Measurements from ENCODE around the gene C19orf73.

The C19orf73 gene

DNA sequence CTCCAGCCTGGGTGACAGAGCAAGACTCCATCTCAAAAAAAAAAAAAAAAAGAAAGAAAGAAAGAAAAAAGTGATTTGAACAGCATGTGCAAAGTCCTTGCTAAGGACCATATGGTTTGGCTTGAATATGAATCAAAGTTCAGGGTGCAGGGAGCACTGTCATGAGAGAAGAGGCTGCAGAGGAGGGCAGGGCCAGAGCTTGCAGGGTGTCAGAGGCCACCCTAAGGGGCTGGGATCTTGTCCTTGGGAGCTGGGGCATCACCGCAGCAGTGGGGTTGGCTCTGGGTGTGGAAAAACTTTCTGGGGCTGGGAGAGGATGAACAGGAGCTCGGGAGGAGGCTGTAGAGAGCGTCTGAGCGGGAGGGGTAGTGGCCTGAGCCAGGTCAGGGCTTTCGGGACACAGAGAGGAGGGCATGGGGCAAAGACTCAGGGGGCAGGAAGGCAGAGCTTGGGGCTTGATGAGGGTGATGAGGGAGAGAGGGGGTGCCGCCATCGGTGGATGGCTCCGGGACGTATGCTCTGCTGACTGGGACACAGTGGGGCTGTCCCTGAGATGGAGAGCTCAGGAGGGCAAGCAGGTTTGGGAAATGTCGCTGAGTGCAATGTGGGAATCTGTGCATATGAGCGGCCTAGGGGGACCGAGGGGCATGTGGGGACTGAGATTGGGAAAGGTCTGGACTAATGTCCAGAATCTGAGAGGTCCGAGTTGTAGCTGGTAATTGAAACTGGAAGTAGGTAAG is 41.7 kb upstream of the C19orf73 start:
- DNase-seq (ENCODE audit: low read depth), result no peak
- TF ChIP-seq, protein P1, sequence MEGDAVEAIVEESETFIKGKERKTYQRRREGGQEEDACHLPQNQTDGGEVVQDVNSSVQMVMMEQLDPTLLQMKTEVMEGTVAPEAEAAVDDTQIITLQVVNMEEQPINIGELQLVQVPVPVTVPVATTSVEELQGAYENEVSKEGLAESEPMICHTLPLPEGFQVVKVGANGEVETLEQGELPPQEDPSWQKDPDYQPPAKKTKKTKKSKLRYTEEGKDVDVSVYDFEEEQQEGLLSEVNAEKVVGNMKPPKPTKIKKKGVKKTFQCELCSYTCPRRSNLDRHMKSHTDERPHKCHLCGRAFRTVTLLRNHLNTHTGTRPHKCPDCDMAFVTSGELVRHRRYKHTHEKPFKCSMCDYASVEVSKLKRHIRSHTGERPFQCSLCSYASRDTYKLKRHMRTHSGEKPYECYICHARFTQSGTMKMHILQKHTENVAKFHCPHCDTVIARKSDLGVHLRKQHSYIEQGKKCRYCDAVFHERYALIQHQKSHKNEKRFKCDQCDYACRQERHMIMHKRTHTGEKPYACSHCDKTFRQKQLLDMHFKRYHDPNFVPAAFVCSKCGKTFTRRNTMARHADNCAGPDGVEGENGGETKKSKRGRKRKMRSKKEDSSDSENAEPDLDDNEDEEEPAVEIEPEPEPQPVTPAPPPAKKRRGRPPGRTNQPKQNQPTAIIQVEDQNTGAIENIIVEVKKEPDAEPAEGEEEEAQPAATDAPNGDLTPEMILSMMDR (IDR thresholded peaks at IDR 0.05; ENCODE audit: low read depth, low read length, missing control alignments), result no peak
- no peak overlapping the region for H3K4me3 ChIP-seq (ENCODE audit: low read depth, low read length)

DNA sequence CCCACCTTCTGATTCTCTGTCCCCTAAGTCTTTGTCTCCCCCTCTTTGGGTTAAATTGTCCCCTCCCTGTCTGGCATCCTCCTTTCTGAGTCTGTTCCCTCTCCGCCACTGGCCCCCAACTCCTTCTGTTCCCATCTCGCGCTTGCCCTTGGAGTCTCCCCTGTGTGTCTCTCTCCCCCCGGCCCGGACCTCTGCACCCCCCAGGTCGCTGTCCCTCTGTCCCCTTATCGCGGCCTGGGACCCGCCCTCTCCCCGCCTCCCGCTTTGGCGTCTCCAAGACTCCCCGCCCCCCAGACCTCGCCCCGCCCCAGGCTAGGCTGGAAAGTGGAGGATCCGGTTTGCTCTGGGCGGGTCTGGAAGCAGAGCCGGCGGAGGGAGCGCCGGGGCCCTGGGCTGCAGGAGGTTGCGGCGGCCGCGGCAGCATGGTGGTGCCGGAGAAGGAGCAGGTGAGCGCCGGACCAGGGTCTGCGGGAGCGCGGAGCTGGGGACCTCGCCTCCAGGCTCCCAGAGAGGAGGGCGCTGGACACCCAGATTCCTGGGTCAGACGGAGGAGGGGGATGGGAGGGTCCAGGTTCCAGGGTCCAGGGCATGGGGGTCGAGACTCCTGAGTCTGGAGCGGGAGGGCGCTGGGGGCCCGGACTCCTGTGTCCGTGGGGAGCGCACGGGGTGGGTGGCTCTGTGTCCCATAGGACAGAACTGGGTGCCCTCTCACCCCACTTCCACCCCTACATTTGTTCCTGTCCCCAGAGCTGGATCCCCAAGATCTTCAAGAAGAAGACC is 38.7 kb upstream of the C19orf73 start, which contains the start of gene TRPM4:
TSS of gene TRPM4 (plus strand) at position 348 of the 780 bp plus-strand sequence. CDS start at position 423, 75 bp downstream.
- no peak within 1 kb of the TSS for H3K4me3 ChIP-seq (ENCODE audit: low read depth, low read length)
- TF ChIP-seq, protein P1 (IDR thresholded peaks at IDR 0.05; ENCODE audit: low read depth, low read length, missing control alignments), result no peak
- DNase-seq (ENCODE audit: low read depth), result no peak

DNA sequence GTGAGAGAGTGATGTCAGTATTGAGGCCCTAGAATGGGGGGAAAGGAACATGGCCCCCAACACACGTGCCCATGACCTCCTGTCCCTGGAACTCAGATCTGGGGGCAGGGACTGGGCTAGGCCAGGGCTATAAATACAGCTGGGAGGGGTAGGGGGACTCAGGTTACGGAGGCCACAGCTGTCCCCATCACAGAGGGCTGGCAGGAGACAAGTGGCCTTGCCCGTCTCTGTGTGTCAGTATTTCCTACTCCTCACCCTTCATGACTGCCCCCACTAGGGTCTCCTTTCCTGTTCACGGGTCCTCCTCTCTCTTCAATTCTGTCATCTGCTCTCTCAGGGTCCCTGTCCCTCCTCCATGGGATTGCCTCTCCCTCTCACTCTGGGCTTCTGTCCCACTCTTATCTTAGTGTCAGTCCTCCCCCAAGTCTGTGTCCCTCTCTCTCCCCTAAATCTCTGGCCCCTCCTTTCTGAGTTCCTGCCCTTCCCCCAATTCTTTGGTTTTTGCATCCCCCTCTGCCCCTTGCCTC is 36.9 kb upstream of the C19orf73 start:
- H3K4me3 ChIP-seq (ENCODE audit: low read depth, low read length), result no peak overlapping the region
- no peak for DNase-seq (ENCODE audit: low read depth)
- TF ChIP-seq, protein P1 (IDR thresholded peaks at IDR 0.05; ENCODE audit: low read depth, low read length, missing control alignments), result no peak

DNA sequence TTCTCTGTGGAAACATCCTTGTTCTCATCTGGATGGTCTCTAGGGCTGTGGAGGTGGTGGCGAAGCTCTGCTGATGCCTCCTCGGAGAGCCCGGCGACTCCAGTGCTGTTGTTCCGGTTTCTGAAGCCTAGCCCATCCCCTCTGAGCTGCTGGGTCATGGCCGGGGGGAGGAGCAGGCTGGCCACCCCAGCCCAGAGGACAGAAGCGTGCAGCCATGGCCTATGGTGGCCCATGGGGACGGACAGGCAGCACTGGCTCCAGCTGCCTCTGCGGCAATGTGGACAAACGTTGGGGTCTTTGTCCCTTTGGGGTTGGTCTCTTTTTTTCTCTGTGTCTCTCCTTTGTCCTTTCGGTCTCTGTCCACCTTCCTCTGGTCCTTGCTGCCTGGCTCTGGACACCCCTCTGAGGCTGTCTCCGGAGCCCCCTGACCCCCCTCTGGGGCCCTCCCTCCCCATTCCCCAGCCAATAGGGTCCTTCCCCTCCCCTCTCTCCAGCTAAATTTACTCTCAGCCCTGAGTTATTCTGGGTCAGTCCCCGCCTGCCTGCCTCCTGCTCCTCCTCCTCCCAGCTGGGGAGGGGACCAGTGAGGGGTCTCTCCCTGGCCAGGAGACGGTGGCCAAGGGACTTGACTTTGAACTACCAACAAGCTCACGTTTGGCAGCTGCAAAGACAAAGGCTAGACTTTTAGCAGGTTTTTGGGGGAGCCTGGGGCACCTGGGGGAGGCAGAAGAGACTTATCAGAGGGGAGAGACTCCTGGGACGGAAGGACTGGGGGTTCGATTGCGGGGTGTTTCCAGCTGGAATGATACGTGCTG is 36.3 kb upstream of the C19orf73 start, which contains the start of gene HRC:
TSS of gene HRC (minus strand) at position 392 of the 815 bp plus-strand sequence. CDS start at position 233, 159 bp downstream.
- TF ChIP-seq, protein P1 (IDR thresholded peaks at IDR 0.05; ENCODE audit: low read depth, low read length, missing control alignments), result no peak
- no peak within 1 kb of the TSS for H3K4me3 ChIP-seq (ENCODE audit: low read depth, low read length)
- no peak for DNase-seq (ENCODE audit: low read depth)

DNA sequence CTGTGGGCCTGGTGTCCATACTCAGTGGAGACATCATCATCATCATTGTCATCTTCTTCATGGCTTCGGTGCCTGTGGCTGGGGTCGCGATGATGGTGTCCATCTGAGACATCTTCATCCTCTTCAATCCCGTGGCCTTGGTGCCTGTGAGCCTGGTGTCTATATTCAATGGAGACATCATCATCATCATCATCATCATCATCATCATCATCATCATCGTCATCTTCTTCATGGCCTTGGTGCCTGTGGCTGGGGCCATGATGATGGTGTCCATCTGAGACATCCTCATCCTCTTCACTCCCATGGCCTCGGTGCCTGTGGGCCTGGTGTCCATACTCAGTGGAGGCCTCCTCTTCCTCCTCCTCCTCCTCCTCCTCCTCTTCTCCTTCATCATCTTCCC is 35.3 kb upstream of the C19orf73 start:
- TF ChIP-seq, protein P1 (IDR thresholded peaks at IDR 0.05; ENCODE audit: low read depth, low read length, missing control alignments), result no peak
- DNase-seq (ENCODE audit: low read depth), result no peak
- H3K4me3 ChIP-seq (ENCODE audit: low read depth, low read length), result no peak overlapping the region

DNA sequence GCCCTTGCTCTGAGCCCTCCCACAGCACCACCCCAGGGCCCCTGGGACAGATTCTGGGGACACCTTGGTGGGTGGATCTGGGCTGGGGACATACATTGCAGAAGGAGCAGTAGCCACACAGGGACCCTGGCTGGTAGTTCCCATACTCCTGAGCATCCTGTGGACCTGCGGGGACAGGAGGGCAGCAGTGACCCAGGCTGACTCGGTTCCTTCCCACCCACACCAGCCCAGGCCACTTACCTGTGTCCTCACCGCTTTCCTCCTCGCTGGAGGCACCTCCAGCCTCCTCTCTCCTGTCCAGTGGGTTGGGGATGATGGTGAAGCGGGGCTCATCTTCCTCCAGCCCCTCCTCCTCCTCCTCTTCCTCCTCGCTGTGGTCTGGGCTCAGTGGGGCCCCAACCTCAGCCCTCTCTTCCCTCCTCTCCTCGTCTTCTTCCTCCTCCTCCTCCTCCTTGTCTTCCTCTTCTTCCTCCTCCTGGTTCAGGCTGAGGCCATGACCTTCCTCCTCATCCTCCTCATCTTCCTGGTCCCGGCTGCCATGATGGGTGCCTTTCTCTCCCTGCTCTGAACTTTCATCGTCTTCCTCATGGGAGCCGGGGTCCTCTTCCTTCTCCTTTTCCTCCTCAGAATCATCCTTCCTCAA is 34.3 kb upstream of the C19orf73 start:
- TF ChIP-seq, protein P1 (IDR thresholded peaks at IDR 0.05; ENCODE audit: low read depth, low read length, missing control alignments), result no peak
- H3K4me3 ChIP-seq (ENCODE audit: low read depth, low read length), result no peak overlapping the region
- DNase-seq (ENCODE audit: low read depth), result no peak

All from GM12864 (cell line).